HCT116 (cell line): ENCODE results near the gene GOT1. TPM values are rescaled to one million over a fixed set of nuclear protein-coding genes. Genes with fewer than 3 reads are reported as not detected.

Experiments used
- ATAC-seq: fragments of 200-7000 bp; cut with Tn5 transposase; 2 replicates; pipeline ENCODE4 v1.9.1; 2020; ENCODE audit warnings: mild to moderate bottlenecking, moderate library complexity
- BruUV-seq: library from RNA; stranded (reverse); fragments of 400-500 nt; replicated peaks from 2 replicates; lab custom pipeline; 2021; lab: Mats Ljungman, UMichigan
- CTCF ChIA-PET: fragments of 300-600 bp; sonication (Branson Sonifier 250); formaldehyde crosslinking; loops from one replicate; lab custom pipeline; 2021; ENCODE audit warnings: antibody characterized with exemption; lab: Charles Lee
- POLR2A ChIA-PET: fragments of 300-600, 350-600 bp; sonication (Branson Sonifier 250); formaldehyde crosslinking; loops from one replicate; lab custom pipeline; 2021; ENCODE audit warnings: antibody characterized with exemption; lab: Charles Lee
- RAD21 ChIA-PET, 2 experiments: fragments of 300-600 bp; sonication (Branson Sonifier 250); formaldehyde crosslinking; loops; one replicate each; lab custom pipeline; 2023; ENCODE audit warnings: low total read pairs in 2 of 2; ENCODE audit not compliant: uncharacterized antibody in 2 of 2, unreplicated experiment in 2 of 2, low non-redundant PET in 1 of 2; lab: Charles Lee
- DNase-seq: peaks from one replicate; pipeline ENCODE4 v3.0.0-alpha.2; 2010; ENCODE audit warnings: low read depth, low spot score
- H2AFZ ChIP-seq: fragments of 200-600 bp; shearing (Covaris generic), sonication (generic); 2 replicates; pipeline ENCODE4 v1.6.1; 2017; ENCODE audit warnings: low read depth, mixed run types, mixed read lengths, antibody characterized with exemption, low read length; ENCODE audit not compliant: poor library complexity, severe bottlenecking
- H3K27ac ChIP-seq: 2 replicates; pipeline ENCODE4 v1.5.1; 2012; ENCODE audit warnings: low read depth, low read length
- H3K27me3 ChIP-seq: fragments of 200-600 bp; sonication (generic); 2 replicates; pipeline ENCODE4 v1.6.1; 2016; ENCODE audit warnings: mixed run types, low read length, mixed read lengths; ENCODE audit not compliant: insufficient read depth
- H3K36me3 ChIP-seq, 2 experiments: fragments of 200-500 bp in 1 of 2; fragments of 200-600 bp in 1 of 2; sonication (Bioruptor generic) in 1 of 2; sonication (generic) in 1 of 2; 2 replicates each; pipeline versions ENCODE4 v1.5.1 to v1.6.1; 2014 to 2016; ENCODE audit warnings: low read length in 2 of 2, inconsistent platforms in 1 of 2, mixed read lengths in 1 of 2, mixed run types in 1 of 2; ENCODE audit not compliant: insufficient read depth in 2 of 2, control insufficient read depth in 1 of 2
- H3K4me1 ChIP-seq, 2 experiments: fragments of 200-600 bp in 1 of 2; sonication (generic) in 1 of 2; 2 replicates each; pipeline versions ENCODE4 v1.5.1 to v1.6.1; 2012 to 2017; ENCODE audit warnings: low read length in 2 of 2, inconsistent platforms in 1 of 2, mild to moderate bottlenecking in 1 of 2, mixed read lengths in 1 of 2, mixed run types in 1 of 2, moderate library complexity in 1 of 2; ENCODE audit not compliant: insufficient read depth in 2 of 2, control insufficient read depth in 1 of 2
- H3K4me2 ChIP-seq: fragments of 200-600 bp; sonication (generic); 2 replicates; pipeline ENCODE4 v1.6.1; 2017; ENCODE audit warnings: mixed run types, low read length, mixed read lengths
- H3K4me3 ChIP-seq, 2 experiments: fragments of 200-600 bp in 1 of 2; sonication (generic) in 1 of 2; replicated peaks in 1 of 2; 2 replicates each; pipeline ENCODE4 v1.5.1; 2011 to 2016; ENCODE audit warnings: low read length in 2 of 2, control low read depth in 1 of 2, low read depth in 1 of 2, mild to moderate bottlenecking in 1 of 2, mixed read lengths in 1 of 2, mixed run types in 1 of 2
- H3K79me2 ChIP-seq: fragments of 200-600 bp; sonication (generic); 2 replicates; pipeline ENCODE4 v1.6.1; 2017; ENCODE audit warnings: mild to moderate bottlenecking, mixed run types, low read length, moderate library complexity, mixed read lengths; ENCODE audit not compliant: insufficient read depth
- H3K9ac ChIP-seq: fragments of 200-600 bp; sonication (generic); 2 replicates; pipeline ENCODE4 v1.6.1; 2016; ENCODE audit warnings: low read length, mixed read lengths
- H3K9me2 ChIP-seq: fragments of 200-600 bp; sonication (generic), shearing (Covaris generic); 2 replicates; pipeline ENCODE4 v1.6.1; 2017; ENCODE audit warnings: mixed run types, mild to moderate bottlenecking, moderate library complexity; ENCODE audit not compliant: insufficient read depth
- H3K9me3 ChIP-seq, 2 experiments: fragments of 200-500 bp in 1 of 2; fragments of 200-600 bp in 1 of 2; sonication (Bioruptor generic) in 1 of 2; sonication (generic) in 1 of 2; 2 replicates each; pipeline ENCODE4 v1.6.1; 2014 to 2017; ENCODE audit warnings: low read length in 2 of 2, mixed read lengths in 2 of 2, inconsistent platforms in 1 of 2, low read depth in 1 of 2, mild to moderate bottlenecking in 1 of 2, mixed run types in 1 of 2, moderate library complexity in 1 of 2; ENCODE audit not compliant: control insufficient read depth in 1 of 2, insufficient read depth in 1 of 2
- H4K20me1 ChIP-seq: fragments of 200-600 bp; sonication (generic), shearing (Covaris generic); 2 replicates; pipeline ENCODE4 v1.6.1; 2017; ENCODE audit warnings: mixed run types, mild to moderate bottlenecking, moderate library complexity; ENCODE audit not compliant: insufficient read depth
- CEBPB ChIP-seq: IDR thresholded peaks from 2 replicates; pipeline ENCODE4 v1.6.1; 2012; ENCODE audit warnings: low read depth
- CTCF ChIP-seq, 3 experiments: fragments of 200-600 bp in 1 of 3; sonication (generic) in 1 of 3; IDR thresholded peaks in 2 of 3; conservative IDR thresholded peaks in 1 of 3; 2 replicates each; pipeline ENCODE4 v1.5.1; 2012 to 2017; ENCODE audit warnings: low read depth in 2 of 3, low read length in 2 of 3, antibody characterized with exemption in 1 of 3, borderline replicate concordance in 1 of 3, control low read depth in 1 of 3, mild to moderate bottlenecking in 1 of 3, mixed read lengths in 1 of 3, mixed run types in 1 of 3, moderate library complexity in 1 of 3; ENCODE audit not compliant: insufficient read depth in 1 of 3
- EGR1 ChIP-seq: IDR thresholded peaks from 2 replicates; pipeline ENCODE4 v1.6.1; 2012; ENCODE audit warnings: low read depth
- EZH2 ChIP-seq: fragments of 200-600 bp; sonication (generic); IDR thresholded peaks from 2 replicates; pipeline ENCODE4 v1.6.1; 2017; ENCODE audit warnings: antibody characterized with exemption, mixed run types
- EZH2phosphoT487 ChIP-seq: fragments of 200-600 bp; IDR thresholded peaks from 2 replicates; pipeline ENCODE4 v1.6.1; 2018; ENCODE audit warnings: antibody characterized with exemption, borderline replicate concordance
- FOSL1 ChIP-seq: IDR thresholded peaks from 2 replicates; pipeline ENCODE4 v1.6.1; 2012; ENCODE audit warnings: low read depth
- MAX ChIP-seq: IDR thresholded peaks from 2 replicates; pipeline ENCODE4 v1.6.1; 2012
- POLR2A ChIP-seq: IDR thresholded peaks from 2 replicates; pipeline ENCODE4 v1.7.0; 2011; ENCODE audit warnings: borderline replicate concordance; ENCODE audit not compliant: insufficient read depth, insufficient read length; ENCODE audit errors: extremely low read depth
- POLR2AphosphoS5 ChIP-seq: IDR thresholded peaks from 2 replicates; pipeline ENCODE4 v1.6.1; 2011; ENCODE audit warnings: mild to moderate bottlenecking, low read depth, low read length, moderate library complexity
- SIN3A ChIP-seq: IDR thresholded peaks from 2 replicates; pipeline ENCODE4 v1.6.1; 2012; ENCODE audit warnings: low read depth
- SP1 ChIP-seq: IDR thresholded peaks from 2 replicates; pipeline ENCODE4 v1.6.1; 2012; ENCODE audit warnings: low read depth
- SRF ChIP-seq: IDR thresholded peaks from 2 replicates; pipeline ENCODE4 v1.6.1; 2012; ENCODE audit warnings: low read depth
- ZFX ChIP-seq: fragments of 450-650 bp; IDR thresholded peaks from 2 replicates; pipeline ENCODE4 v1.6.1; 2017
- ZNF274 ChIP-seq: fragments of 200-500 bp; sonication (Bioruptor generic); IDR thresholded peaks from 2 replicates; pipeline ENCODE4 v1.6.1; 2014; ENCODE audit warnings: mild to moderate bottlenecking, low read depth, low read length, inconsistent platforms
- intact Hi-C: fragments of 100-400 bp; cut with micrococcal nuclease; formaldehyde crosslinking; loops from 2 replicates; pipeline ENCODE4 v1.10.0; 2022
- total RNA-seq: library from RNA; stranded (reverse); gene quantifications from one replicate; pipeline ENCODE4 v1.2.1, GENCODE V29; 2021; ENCODE audit not compliant: unreplicated experiment
- TF ChIP-seq, protein P1 (sequence below): IDR thresholded peaks from 2 replicates; pipeline ENCODE4 v1.6.1; 2012
- TF ChIP-seq, protein P2 (sequence below): IDR thresholded peaks from 2 replicates; pipeline ENCODE4 v1.6.1; 2012; ENCODE audit warnings: low read depth

Gene GOT1
- total RNA-seq, 1 experiment from 2014 or later, result 135 TPM

- Histone ChIP-seq H3K9ac (no peak overlapping the region), H3K9me3 (no peaks in the 10 kb centered on the region), H3K27ac (no peak overlapping the region), H4K20me1 (no peaks in the 10 kb centered on the region), H3K27me3 (peaks cover 15% of the 10 kb centered on the region; the same call in 1 of the 2 replicates), H3K36me3 (no peaks in the 10 kb centered on the region), H3K4me1 (no peaks in the 10 kb centered on the region), H2AFZ (no peak overlapping the region), H3K4me2 (no peak overlapping the region), H3K4me3 (no peak overlapping the region), H3K79me2 (no peaks in the 10 kb centered on the region), H3K9me2 (no peaks in the 10 kb centered on the region)
- ChIA-PET RAD21 (no interaction called here), CTCF (no interaction called here), POLR2A (no interaction called here)
- BruUV-seq, result no TSS peak
- intact Hi-C loops, result no loop called here
- DNase-seq (no peak), ATAC-seq (no peak)
- TF ChIP-seq CEBPB (no peak), FOSL1 (no peak), POLR2A (no peak), POLR2AphosphoS5 (no peak), MAX (no peak), CTCF (IDR thresholded peaks at IDR 0.05 in 2 of 3, conservative IDR thresholded peaks at IDR 0.05 in 1 of 3; ENCODE audit: borderline replicate concordance in 1 of 3, insufficient read depth in 1 of 3, low read depth in 2 of 3, low read length in 2 of 3) (no peak), EZH2 (no peak), ZNF274 (no peak), EZH2phosphoT487 (no peak), SRF (no peak), SIN3A (no peak), ZFX (no peak), EGR1 (no peak), SP1 (no peak)
- TF ChIP-seq, protein P1, sequence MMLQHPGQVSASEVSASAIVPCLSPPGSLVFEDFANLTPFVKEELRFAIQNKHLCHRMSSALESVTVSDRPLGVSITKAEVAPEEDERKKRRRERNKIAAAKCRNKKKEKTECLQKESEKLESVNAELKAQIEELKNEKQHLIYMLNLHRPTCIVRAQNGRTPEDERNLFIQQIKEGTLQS, result no peak
- TF ChIP-seq, protein P2, sequence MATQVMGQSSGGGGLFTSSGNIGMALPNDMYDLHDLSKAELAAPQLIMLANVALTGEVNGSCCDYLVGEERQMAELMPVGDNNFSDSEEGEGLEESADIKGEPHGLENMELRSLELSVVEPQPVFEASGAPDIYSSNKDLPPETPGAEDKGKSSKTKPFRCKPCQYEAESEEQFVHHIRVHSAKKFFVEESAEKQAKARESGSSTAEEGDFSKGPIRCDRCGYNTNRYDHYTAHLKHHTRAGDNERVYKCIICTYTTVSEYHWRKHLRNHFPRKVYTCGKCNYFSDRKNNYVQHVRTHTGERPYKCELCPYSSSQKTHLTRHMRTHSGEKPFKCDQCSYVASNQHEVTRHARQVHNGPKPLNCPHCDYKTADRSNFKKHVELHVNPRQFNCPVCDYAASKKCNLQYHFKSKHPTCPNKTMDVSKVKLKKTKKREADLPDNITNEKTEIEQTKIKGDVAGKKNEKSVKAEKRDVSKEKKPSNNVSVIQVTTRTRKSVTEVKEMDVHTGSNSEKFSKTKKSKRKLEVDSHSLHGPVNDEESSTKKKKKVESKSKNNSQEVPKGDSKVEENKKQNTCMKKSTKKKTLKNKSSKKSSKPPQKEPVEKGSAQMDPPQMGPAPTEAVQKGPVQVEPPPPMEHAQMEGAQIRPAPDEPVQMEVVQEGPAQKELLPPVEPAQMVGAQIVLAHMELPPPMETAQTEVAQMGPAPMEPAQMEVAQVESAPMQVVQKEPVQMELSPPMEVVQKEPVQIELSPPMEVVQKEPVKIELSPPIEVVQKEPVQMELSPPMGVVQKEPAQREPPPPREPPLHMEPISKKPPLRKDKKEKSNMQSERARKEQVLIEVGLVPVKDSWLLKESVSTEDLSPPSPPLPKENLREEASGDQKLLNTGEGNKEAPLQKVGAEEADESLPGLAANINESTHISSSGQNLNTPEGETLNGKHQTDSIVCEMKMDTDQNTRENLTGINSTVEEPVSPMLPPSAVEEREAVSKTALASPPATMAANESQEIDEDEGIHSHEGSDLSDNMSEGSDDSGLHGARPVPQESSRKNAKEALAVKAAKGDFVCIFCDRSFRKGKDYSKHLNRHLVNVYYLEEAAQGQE, result no peak
Measured at GRCh38 chr10:99382176-99382575, 48.2 kb downstream of the GOT1 start.
